ENCODE data around the gene CCL20.

The CCL20 gene

DNA sequence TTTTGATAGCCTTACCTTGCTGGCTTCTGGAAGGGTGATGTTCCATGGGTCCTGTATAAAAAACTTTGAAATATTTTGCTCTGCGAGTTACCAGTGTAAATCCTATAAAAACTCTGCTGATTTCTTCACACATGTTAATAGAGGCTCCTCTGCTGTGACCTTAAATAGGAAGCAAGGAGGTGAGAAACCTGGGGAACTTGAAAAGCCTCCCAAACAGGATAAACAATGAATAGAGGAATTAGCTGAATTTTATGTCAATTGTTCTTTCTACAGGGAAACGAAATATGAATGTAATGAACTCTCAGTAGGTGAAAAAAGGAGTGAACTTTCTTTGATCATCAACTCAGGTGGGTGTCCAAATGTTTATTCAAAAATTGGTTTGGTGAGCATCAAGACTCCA is 10.8 kb upstream of the CCL20 start:
- DNase-seq (ENCODE audit: low read depth in 2 of 2) = no peak

GRCh38 chr2:227804975-227805374 is 8.7 kb upstream of the CCL20 start:
- no peak for DNase-seq (ENCODE audit: low read depth in 2 of 2)

- peak in 1 of 2 donors; percentile 11 for DNase-seq (ENCODE audit: low read depth in 2 of 2)
Measured at GRCh38 chr2:227805578-227805977, 8.1 kb upstream of the CCL20 start.

DNA sequence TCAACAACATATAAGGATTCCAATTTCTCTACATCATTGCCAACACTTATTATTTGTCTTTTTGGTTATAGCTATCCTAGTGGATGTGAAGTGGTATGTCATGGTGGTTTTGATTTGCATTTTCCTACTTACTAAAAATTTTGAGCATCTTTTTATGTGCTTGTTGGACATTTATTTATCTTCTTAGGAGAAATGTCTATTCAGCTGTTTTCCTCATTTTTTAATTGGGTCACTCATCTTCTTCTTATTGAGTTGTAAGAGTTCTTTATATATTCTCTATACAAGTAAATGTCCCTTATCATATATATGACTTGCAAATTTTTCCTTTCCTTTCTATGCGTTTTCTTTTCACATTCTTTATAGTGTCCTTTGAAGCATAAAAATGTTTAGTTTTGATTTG is 4.7 kb upstream of the CCL20 start:
- no peak for DNase-seq (ENCODE audit: low read depth in 2 of 2)

- DNase-seq (ENCODE audit: low read depth in 2 of 2) = no peak
Measured at GRCh38 chr2:227812001-227812400, 1.6 kb upstream of the CCL20 start.

GRCh38 chr2:227813229-227813561 is 447 bp upstream of the CCL20 start:
- DNase-seq (ENCODE audit: low read depth in 2 of 2) = no peak

DNA sequence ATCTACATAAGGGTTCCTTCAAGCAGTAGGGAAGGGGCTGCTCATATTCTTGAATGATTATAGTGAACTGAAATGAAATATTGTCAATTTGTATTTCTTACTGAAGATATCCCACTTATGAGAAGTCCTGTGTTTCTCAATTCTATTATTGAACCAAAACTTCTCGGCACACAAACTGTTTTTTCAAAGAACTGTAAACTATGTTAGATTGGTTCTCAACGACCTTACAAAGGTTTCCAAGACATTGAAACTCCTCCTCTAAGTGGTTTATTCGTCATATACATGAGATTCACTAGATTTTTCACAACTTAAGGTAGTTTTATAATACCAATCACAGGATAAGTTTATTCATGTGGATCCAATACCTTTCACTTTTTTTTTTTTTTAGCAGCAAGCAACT is 1.4 kb downstream of the CCL20 start:
- DNase-seq (ENCODE audit: low read depth in 2 of 2) = no peak

DNA sequence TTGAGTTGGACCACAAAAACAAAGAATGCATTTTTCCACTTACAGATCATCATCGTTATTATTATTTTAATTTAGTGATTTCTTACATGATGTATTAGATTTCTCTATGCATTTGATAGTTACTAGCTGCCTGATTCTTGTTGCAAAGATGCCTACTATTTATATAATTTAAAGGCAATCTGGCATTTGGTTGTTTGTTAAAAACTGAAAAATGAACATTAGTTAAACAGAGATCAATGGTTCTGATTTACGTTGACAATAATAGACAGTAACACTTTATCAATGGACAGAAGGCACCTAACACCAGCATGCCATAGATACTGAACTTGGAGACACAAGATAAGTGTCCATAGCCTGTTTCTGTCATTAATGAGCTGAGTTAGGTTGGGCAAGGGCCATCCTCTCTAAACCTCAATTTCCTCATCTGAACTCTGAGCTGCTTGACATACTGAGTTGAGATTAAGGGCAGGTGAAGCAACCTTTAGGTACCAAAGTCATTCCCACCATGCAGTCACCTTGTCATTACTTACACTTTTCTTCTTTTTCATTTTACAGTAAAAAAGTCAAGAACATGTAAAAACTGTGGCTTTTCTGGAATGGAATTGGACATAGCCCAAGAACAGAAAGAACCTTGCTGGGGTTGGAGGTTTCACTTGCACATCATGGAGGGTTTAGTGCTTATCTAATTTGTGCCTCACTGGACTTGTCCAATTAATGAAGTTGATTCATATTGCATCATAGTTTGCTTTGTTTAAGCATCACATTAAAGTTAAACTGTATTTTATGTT is 3.1 kb downstream of the CCL20 start:
- DNase-seq (ENCODE audit: low read depth in 2 of 2) = no peak

DNA sequence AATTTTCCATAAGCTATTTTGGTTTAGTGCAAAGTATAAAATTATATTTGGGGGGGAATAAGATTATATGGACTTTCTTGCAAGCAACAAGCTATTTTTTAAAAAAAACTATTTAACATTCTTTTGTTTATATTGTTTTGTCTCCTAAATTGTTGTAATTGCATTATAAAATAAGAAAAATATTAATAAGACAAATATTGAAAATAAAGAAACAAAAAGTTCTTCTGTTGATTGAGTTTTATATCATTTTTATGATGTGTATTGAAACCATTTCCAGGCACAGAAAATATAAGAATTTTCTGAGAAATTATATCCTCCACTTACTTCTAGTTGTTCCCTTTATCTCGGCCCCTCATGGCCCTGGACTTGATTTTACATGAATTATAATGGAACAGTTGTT is 3.7 kb downstream of the CCL20 start:
- DNase-seq (ENCODE audit: low read depth in 2 of 2) = no peak

DNA sequence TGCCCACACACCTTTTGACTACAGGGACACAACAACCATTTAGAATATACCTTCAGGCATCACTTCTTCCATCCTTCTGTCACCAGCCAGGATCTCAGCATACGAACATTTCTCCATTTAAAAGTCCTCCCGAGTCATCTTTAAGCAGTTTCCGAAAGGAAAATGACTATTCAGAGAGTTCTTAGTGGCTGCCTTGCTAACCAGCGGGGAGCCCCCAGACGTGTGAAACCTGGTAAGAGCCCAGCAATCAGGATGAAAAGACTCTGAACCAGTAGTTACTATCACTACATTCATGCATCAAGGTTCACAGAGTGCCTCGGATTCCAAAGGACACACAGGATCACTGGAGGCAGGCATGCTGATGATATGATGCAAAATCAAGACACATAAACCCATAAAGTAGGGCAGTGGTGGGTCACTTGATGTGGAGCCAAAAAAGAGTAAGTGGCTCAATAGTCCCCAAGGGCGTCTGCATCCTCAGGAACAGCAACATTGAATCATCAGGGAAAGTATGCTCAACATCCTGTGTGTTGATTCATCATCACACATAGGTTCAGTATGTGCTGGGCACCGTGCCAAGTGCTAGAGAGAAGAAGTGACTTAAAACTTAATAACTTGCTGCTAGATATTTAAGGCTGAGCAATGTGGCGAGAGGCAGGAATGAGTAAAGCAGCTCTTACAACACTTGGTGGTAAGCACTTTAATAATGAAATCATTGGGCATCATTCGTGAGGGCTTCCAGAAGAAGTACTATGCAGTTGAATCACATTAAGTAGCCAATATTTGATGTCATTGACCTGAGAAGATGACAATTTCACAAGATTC is 4.4 kb downstream of the CCL20 start:
- peak; percentile 85 for DNase-seq (ENCODE audit: low read depth in 2 of 2)

GRCh38 chr2:227818675-227819397 is 5.2 kb downstream of the CCL20 start:
- no peak for DNase-seq (ENCODE audit: low read depth in 2 of 2)

GRCh38 chr2:227819398-227819697 is 5.7 kb downstream of the CCL20 start:
- DNase-seq (ENCODE audit: low read depth in 2 of 2) = no peak

- DNase-seq (ENCODE audit: low read depth in 2 of 2) = no peak
Measured at GRCh38 chr2:227821043-227821942, 7.7 kb downstream of the CCL20 start.

DNA sequence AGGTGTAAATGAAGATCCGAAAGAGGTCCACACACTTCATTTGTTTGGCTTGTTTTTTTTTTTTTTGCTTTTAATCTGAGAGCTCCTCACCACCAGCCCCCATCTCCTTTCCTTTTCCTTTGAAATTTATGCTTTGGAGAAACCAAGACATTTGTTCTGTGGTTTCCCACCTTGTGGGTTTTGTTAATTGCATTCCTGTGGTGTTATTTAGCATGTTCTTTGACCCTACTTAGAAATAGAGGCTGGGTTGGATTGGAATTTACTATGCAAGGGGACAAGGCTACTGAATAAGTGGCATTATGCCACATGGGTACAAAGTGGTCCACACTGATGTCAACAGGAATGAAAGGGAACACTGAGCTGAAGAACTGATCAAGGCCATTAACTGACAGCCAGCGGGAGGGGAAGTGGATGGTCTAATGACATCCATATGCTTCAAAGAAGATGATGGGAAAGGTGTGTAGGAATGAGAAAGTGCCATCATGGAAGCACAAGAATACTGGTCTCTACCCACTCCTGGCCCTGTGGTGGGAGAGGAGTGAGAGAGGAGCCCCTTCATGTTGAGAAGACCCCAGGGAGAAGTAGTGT is 8.9 kb downstream of the CCL20 start:
- DNase-seq (ENCODE audit: low read depth in 2 of 2) = no peak

DNA sequence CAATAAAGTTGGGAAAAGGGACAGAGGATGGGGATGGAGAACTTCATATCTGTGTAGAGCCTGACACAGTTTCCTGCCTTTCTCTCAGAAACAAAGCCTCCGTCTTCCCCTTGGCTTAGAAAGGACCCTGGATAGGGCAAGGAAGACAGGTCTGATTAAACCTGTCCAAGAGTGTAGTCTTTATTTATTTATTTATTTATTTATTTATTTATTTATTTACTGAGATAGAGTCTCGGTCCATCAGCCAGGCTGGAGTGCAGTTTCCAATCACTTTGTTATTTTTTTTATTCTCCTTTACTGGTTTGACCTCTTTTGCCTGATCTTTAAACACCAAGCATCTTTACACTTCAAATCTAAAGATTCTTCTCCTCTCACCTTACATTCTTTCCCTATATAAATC is 10.3 kb downstream of the CCL20 start:
- no peak for DNase-seq (ENCODE audit: low read depth in 2 of 2)

DNA sequence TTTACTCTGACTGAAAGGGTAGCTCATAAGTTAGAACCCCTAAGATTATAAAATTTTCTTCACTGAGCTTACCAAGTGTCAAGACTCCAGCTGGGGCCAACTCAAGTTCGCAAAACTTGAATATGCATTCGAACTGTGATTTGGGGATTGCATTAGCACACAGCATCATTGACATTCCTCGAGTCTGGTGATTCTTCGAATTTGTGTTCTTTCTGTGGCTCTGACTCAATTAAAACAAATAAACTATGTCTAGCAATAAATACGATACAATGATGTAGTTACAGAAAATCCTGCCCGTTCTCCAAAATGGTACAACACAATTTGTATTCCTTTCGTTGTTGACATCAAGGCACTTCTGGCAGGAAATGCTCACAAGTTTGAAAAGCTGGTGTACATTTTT is 11.1 kb downstream of the CCL20 start:
- DNase-seq (ENCODE audit: low read depth in 2 of 2) = no peak

- DNase-seq (ENCODE audit: low read depth in 2 of 2) = no peak
Measured at GRCh38 chr2:227826019-227826521, 12.4 kb downstream of the CCL20 start.

DNA sequence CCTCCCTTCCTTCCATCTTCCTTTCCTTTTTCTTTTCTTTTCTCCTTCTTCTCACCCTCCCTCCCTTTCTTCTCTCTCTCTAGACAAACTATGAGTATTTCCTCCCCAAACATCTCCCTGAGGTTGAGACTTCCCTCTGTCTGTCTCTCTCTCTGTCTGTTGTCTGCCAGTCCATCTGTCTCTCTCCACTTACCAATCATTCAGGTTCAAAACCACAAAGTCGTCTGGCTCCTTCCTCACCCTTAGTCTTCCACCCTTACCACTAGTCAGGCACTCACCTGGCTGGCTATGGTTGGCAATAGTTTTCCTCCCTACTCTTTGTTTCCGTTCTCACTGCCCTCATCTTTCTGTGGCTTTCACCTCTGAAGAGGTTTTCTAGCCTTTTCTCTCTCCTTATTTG is 12.9 kb downstream of the CCL20 start:
- no peak for DNase-seq (ENCODE audit: low read depth in 2 of 2)

DNA sequence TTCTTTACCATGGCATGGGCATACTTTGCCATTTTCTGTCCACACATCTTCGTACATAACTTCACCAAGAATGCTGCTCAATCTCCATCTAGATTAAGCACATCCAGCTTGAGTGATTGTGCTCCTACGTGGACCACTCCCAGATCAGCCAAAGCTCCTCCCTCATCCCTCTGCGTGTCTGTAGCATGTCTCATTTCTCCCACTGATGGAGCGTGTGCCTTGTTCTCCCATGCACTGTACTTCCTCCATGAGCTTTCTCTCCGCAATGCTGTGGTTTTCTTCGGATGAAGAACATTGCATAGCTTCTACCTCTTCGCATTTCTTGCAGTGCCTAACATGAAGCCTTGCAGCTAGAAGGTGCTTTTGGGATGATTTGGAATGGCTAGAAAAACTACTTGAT is 13.5 kb downstream of the CCL20 start:
- DNase-seq (ENCODE audit: low read depth in 2 of 2) = no peak

GRCh38 chr2:227828477-227828912 is 14.9 kb downstream of the CCL20 start:
- DNase-seq (ENCODE audit: low read depth in 2 of 2) = no peak

DNA sequence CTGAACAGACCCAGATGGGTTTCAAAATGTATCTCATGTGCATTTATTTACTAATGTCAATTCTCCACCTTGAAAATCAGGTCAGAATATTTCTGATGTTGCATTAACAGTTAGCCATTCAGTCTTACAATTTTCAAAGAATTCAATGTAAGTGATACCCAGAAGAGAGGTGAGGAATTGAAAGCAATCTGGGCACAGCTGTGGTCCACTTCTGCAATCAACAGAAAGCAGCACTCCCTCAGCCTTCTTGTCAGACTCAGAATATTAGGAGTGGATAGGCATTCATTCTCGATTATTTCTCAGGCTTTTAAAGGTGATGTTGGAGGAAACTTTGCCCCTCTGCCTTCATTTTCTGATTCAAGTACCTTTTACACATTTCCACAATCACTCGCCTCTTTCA is 15.7 kb downstream of the CCL20 start:
- no peak for DNase-seq (ENCODE audit: low read depth in 2 of 2)

All from stimulated activated CD4-positive, alpha-beta T cell treated with anti-CD3 and anti-CD28 coated beads, Interleukin-4, amount 100 ng/mL, for 48 hours (primary cell).